IPS-15b (cell line): ENCODE measurements around the gene TMEM60.

Source experiments
- H3K27me3 ChIP-seq: one replicate; pipeline ENCODE4 v1.6.1; 2013; ENCODE audit warnings: low read length; ENCODE audit not compliant: control insufficient read depth, insufficient read depth
- H3K36me3 ChIP-seq: one replicate; pipeline ENCODE4 v1.6.1; 2013; ENCODE audit warnings: low read length; ENCODE audit not compliant: control insufficient read depth, insufficient read depth
- H3K4me1 ChIP-seq: one replicate; pipeline ENCODE4 v1.6.1; 2013; ENCODE audit warnings: mild to moderate bottlenecking, low read length; ENCODE audit not compliant: control insufficient read depth, insufficient read depth
- H3K4me3 ChIP-seq: one replicate; pipeline ENCODE4 v1.5.1; 2013; ENCODE audit warnings: low read depth, low read length
- H3K9ac ChIP-seq: one replicate; pipeline ENCODE4 v1.6.1; 2013; ENCODE audit warnings: low read depth, mild to moderate bottlenecking, low read length
- H3K9me3 ChIP-seq: one replicate; pipeline ENCODE4 v1.6.1; 2013; ENCODE audit warnings: mild to moderate bottlenecking, low read length; ENCODE audit not compliant: control insufficient read depth, insufficient read depth

Gene TMEM60

DNA sequence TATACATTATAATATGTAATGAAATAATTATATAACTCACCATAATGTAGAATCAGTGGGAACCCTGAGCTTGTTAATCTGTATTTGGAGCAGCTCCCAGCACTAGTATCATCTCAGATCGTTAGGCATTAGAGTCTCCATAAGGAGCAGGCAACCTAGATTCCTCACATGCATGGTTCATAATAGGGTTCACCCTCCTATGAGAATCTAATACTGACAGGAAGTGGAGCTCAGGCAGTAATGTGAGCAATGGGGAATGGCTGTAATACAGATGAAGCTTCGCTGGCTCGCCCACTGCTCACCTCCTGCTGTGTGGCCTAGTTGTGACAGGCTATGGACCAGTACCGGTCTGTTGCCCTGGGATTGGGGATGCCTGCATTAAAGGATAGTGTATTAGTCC lies 52.5 kb downstream of the TMEM60 start:
- H3K27me3 ChIP-seq = no peaks in the 10 kb centered on the region
- no peak overlapping the region for H3K9ac ChIP-seq
- H3K4me1 ChIP-seq = no peaks in the 10 kb centered on the region
- H3K4me3 ChIP-seq = no peak overlapping the region
- H3K9me3 ChIP-seq = no peaks in the 10 kb centered on the region
- peaks cover 2% of the 10 kb centered on the region for H3K36me3 ChIP-seq
